ENCODE results near the gene PSMD11. TPM values are rescaled to one million over a fixed set of nuclear protein-coding genes. Genes with fewer than 3 reads are reported as not detected.

The PSMD11 gene
- total and polyA plus RNA-seq, 2 of the 8 experiments (the other 6 are each of a cell fraction or from before 2014, with no cell fraction given), result 68.4 to 171 TPM

GRCh38 chr17:32477220-32477619 lies 32.9 kb downstream of the PSMD11 start (continued):
- TF ChIP-seq SP1 (IDR thresholded peaks at IDR 0.05; ENCODE audit: low read depth, low read length), result no peak
- TF ChIP-seq YY1 (IDR thresholded peaks at IDR 0.05; ENCODE audit: low read depth, low read length), result no peak
